WTC11 (cell line): Measurements from ENCODE around the gene OR1M1.

Experiments
- CTCF ChIP-seq: fragments of 200-600 bp; IDR thresholded peaks from 2 replicates; pipeline ENCODE4 v1.8.0; 2022; ENCODE audit warnings: antibody characterized with exemption
- ZNF138 ChIP-seq: sonication (generic); formaldehyde crosslinking; conservative IDR thresholded peaks from 2 replicates; pipeline ENCODE4 v1.8.1; 2022; ENCODE audit warnings: mild to moderate bottlenecking, moderate library complexity, missing genetic modification reagents
- TF ChIP-seq, protein P1 (sequence below): sonication (generic); formaldehyde crosslinking; IDR thresholded peaks from 2 replicates; pipeline ENCODE4 v1.8.0; 2022; ENCODE audit warnings: mild to moderate bottlenecking, missing genetic modification reagents

DNA sequence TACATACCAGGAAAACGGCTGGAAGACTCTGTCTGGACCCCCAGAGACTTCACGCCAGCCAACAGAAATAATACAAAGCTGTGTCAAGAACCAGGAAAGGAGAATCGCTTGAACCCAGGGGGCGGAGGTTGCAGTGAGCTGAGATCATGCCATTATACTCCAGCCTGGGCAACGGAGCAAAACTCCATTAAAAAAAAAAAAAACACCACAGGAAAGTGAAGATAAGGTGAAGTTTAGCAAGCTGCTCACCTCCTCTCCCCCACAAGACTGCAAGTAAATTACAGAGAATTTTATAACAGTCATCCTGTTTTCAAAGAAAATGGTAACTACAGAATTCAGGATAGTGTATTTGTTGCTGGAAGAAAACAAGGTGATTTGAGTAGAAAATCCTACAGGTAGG, 29.7 kb downstream of the OR1M1 start:
- TF ChIP-seq ZNF138 (CRISPR knock-in tag) (no peak), CTCF (no peak)
- TF ChIP-seq, protein P1, sequence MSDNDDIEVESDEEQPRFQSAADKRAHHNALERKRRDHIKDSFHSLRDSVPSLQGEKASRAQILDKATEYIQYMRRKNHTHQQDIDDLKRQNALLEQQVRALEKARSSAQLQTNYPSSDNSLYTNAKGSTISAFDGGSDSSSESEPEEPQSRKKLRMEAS (CRISPR knock-in tag): no peak
